Measurements from ENCODE around the gene TMEM132D.

TMEM132D gene

DNA sequence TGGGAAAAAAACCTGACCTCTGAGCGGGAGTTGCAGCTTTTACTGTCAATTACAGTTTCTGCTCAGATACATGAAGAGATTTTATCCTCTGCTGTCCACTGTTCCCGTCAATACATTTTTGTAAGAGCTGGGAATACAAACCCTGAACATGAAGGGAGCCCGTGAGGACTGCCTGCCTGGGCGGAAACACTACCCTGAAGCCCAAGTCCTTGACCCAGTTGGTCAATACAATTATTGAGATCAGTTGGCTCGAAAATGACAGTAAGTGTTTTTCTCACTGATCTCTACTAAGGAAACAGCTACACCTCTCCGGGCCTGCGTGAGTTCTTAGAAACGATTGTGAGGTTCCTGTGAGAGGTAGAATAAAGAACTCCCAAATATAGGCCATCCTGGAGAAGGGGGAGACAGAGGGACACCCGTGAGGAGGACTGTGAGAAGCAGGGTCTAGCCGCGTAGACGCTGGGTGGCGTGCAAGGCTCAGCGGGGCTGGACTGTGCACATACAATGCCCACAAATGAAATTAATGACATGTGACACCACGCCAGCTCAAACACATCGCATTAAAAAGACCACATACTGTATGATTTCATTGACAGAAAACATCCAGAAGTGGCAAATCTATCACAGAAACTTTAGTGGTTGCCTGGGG is 509.5 kb downstream of the TMEM132D start:
- Histone ChIP-seq H3K27me3 (ENCODE audit: insufficient read depth, low read length) (no peaks in the 10 kb centered on the region), H2AFZ (ENCODE audit: low read length) (no peak overlapping the region), H3K9me2 (ENCODE audit: low read depth, low read length) (no peaks in the 10 kb centered on the region), H3K9me3 (ENCODE audit: low read length) (no peaks in the 10 kb centered on the region), H4K20me1 (ENCODE audit: insufficient read depth, low read length) (no peaks in the 10 kb centered on the region), H3K36me3 (ENCODE audit: insufficient read depth, low read length) (no peaks in the 10 kb centered on the region), H3K79me2 (ENCODE audit: insufficient read depth, low read length) (no peaks in the 10 kb centered on the region), H3K27ac (ENCODE audit: low read depth, low read length, poor library complexity, severe bottlenecking) (no peak overlapping the region), H3K4me2 (ENCODE audit: low read length) (no peak overlapping the region), H3F3A (ENCODE audit: insufficient read depth, low read length) (no peaks in the 10 kb centered on the region), H3K9ac (ENCODE audit: low read length) (no peak overlapping the region), H3K4me3 (ENCODE audit: low read depth, low read length, poor library complexity, severe bottlenecking) (no peak overlapping the region), H3K4me1 (ENCODE audit: insufficient read depth, low read length, severe bottlenecking) (no peaks in the 10 kb centered on the region)
- no peak for TF ChIP-seq EZH2 (IDR thresholded peaks at IDR 0.05; ENCODE audit: borderline replicate concordance, low read length)
- TF ChIP-seq, protein P1, sequence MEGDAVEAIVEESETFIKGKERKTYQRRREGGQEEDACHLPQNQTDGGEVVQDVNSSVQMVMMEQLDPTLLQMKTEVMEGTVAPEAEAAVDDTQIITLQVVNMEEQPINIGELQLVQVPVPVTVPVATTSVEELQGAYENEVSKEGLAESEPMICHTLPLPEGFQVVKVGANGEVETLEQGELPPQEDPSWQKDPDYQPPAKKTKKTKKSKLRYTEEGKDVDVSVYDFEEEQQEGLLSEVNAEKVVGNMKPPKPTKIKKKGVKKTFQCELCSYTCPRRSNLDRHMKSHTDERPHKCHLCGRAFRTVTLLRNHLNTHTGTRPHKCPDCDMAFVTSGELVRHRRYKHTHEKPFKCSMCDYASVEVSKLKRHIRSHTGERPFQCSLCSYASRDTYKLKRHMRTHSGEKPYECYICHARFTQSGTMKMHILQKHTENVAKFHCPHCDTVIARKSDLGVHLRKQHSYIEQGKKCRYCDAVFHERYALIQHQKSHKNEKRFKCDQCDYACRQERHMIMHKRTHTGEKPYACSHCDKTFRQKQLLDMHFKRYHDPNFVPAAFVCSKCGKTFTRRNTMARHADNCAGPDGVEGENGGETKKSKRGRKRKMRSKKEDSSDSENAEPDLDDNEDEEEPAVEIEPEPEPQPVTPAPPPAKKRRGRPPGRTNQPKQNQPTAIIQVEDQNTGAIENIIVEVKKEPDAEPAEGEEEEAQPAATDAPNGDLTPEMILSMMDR (IDR thresholded peaks at IDR 0.05; ENCODE audit: low read length) = no peak

GRCh38 chr12:129393357-129393937 is 510.4 kb downstream of the TMEM132D start:
- H4K20me1 ChIP-seq (ENCODE audit: insufficient read depth, low read length) = no peaks in the 10 kb centered on the region
- no peaks in the 10 kb centered on the region for H3K9me3 ChIP-seq (ENCODE audit: low read length)
- H3K79me2 ChIP-seq (ENCODE audit: insufficient read depth, low read length) = no peaks in the 10 kb centered on the region
- no peak overlapping the region for H3K4me3 ChIP-seq (ENCODE audit: low read depth, low read length, poor library complexity, severe bottlenecking)
- no peak for TF ChIP-seq EZH2 (IDR thresholded peaks at IDR 0.05; ENCODE audit: borderline replicate concordance, low read length)
- TF ChIP-seq, protein P1 (IDR thresholded peaks at IDR 0.05; ENCODE audit: low read length) = no peak
- no peak overlapping the region for H3K27ac ChIP-seq (ENCODE audit: low read depth, low read length, poor library complexity, severe bottlenecking)
- no peaks in the 10 kb centered on the region for H3K27me3 ChIP-seq (ENCODE audit: insufficient read depth, low read length)
- H3K9me2 ChIP-seq (ENCODE audit: low read depth, low read length) = no peaks in the 10 kb centered on the region
- no peak overlapping the region for H3K9ac ChIP-seq (ENCODE audit: low read length)
- H2AFZ ChIP-seq (ENCODE audit: low read length) = no peak overlapping the region
- no peaks in the 10 kb centered on the region for H3K36me3 ChIP-seq (ENCODE audit: insufficient read depth, low read length)
- no peak overlapping the region for H3K4me2 ChIP-seq (ENCODE audit: low read length)
- no peaks in the 10 kb centered on the region for H3K4me1 ChIP-seq (ENCODE audit: insufficient read depth, low read length, severe bottlenecking)
- no peaks in the 10 kb centered on the region for H3F3A ChIP-seq (ENCODE audit: insufficient read depth, low read length)

GRCh38 chr12:129385637-129385990 is 518.2 kb downstream of the TMEM132D start:
- no peak for TF ChIP-seq EZH2 (IDR thresholded peaks at IDR 0.05; ENCODE audit: borderline replicate concordance, low read length)
- TF ChIP-seq, protein P1 (IDR thresholded peaks at IDR 0.05; ENCODE audit: low read length) = no peak
- Histone ChIP-seq H3K4me1 (ENCODE audit: insufficient read depth, low read length, severe bottlenecking) (no peaks in the 10 kb centered on the region), H3K9ac (ENCODE audit: low read length) (no peak overlapping the region), H3K4me3 (ENCODE audit: low read depth, low read length, poor library complexity, severe bottlenecking) (no peak overlapping the region), H3K27me3 (ENCODE audit: insufficient read depth, low read length) (no peaks in the 10 kb centered on the region), H3K36me3 (ENCODE audit: insufficient read depth, low read length) (no peaks in the 10 kb centered on the region), H3K4me2 (ENCODE audit: low read length) (no peak overlapping the region), H3K79me2 (ENCODE audit: insufficient read depth, low read length) (no peaks in the 10 kb centered on the region), H3K27ac (ENCODE audit: low read depth, low read length, poor library complexity, severe bottlenecking) (no peak overlapping the region), H2AFZ (ENCODE audit: low read length) (no peak overlapping the region), H3K9me2 (ENCODE audit: low read depth, low read length) (no peaks in the 10 kb centered on the region), H3F3A (ENCODE audit: insufficient read depth, low read length) (no peaks in the 10 kb centered on the region), H3K9me3 (ENCODE audit: low read length) (no peaks in the 10 kb centered on the region), H4K20me1 (ENCODE audit: insufficient read depth, low read length) (no peaks in the 10 kb centered on the region)
